ENCODE measurements around the gene ATP23. TPM values are rescaled to one million over a fixed set of nuclear protein-coding genes. Genes with fewer than 3 reads are reported as not detected.

Gene ATP23
- total and polyA plus RNA-seq, 10 of the 15 experiments (the other 5 are each of a cell fraction or from before 2014, with no cell fraction given) = 1.6 to 28.1 (median 15.1) TPM

DNA sequence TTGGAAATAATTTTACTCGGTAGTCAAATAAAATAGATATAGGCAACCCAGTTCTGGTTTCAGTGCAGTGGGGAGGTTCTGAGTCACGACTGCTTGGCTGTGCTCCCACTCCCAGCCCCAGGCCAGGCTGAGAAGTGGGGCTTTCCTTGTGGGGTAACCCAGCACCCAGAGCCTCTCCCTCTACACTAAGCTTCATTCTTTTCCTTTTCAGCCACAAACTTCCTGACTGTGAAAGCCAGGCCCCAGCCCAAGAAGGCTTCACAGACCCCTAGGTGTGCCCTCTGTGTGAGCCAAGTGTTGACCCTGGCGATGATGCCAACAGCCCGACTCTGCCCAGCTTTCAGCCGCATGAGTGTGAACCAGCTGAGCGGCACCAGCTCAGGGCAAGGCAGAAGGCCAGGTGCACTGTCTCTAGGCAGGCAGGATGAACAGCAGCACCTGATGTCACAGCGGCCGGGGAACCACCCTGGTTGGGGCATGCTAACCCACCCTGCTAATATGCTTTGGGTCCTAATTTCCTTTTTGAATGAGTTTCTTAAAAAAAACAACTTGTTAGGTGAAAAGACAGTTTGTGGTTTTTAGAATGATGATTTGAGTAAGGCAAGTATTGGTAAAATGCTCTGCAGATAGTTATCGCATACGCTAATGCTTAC lies 42.2 kb upstream of the ATP23 start (continued):
- TF ChIP-seq, protein P1, sequence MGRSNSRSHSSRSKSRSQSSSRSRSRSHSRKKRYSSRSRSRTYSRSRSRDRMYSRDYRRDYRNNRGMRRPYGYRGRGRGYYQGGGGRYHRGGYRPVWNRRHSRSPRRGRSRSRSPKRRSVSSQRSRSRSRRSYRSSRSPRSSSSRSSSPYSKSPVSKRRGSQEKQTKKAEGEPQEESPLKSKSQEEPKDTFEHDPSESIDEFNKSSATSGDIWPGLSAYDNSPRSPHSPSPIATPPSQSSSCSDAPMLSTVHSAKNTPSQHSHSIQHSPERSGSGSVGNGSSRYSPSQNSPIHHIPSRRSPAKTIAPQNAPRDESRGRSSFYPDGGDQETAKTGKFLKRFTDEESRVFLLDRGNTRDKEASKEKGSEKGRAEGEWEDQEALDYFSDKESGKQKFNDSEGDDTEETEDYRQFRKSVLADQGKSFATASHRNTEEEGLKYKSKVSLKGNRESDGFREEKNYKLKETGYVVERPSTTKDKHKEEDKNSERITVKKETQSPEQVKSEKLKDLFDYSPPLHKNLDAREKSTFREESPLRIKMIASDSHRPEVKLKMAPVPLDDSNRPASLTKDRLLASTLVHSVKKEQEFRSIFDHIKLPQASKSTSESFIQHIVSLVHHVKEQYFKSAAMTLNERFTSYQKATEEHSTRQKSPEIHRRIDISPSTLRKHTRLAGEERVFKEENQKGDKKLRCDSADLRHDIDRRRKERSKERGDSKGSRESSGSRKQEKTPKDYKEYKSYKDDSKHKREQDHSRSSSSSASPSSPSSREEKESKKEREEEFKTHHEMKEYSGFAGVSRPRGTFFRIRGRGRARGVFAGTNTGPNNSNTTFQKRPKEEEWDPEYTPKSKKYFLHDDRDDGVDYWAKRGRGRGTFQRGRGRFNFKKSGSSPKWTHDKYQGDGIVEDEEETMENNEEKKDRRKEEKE (IDR thresholded peaks at IDR 0.05) = no peak
- TF ChIP-seq RCOR1 (conservative IDR thresholded peaks at IDR 0.05; ENCODE audit: low read depth, low read length) (peak; percentile 86), NFYB (IDR thresholded peaks at IDR 0.05; ENCODE audit: insufficient read depth, low read depth, low read length) (no peak), FOXK2 (IDR thresholded peaks at IDR 0.05) (no peak), SUPT20H (IDR thresholded peaks at IDR 0.05; ENCODE audit: borderline replicate concordance, control insufficient read depth, low read depth, low read length) (no peak), ZNF687 (IDR thresholded peaks at IDR 0.05) (peak; percentile 73), BHLHE40 (IDR thresholded peaks at IDR 0.05; ENCODE audit: borderline replicate concordance in 1 of 2, low read depth in 2 of 2, low read length in 1 of 2) (peak; percentile 65 to 81; a peak in 3 of 4 replicates), TARDBP (IDR thresholded peaks at IDR 0.05; ENCODE audit: borderline replicate concordance) (no peak), RUNX3 (IDR thresholded peaks at IDR 0.05; ENCODE audit: low read length) (peak; percentile 87), ZNF384 (IDR thresholded peaks at IDR 0.05; ENCODE audit: borderline replicate concordance, low read depth, low read length) (peak; percentile 79), FOS (IDR thresholded peaks at IDR 0.05; ENCODE audit: borderline replicate concordance, extremely low read depth, insufficient read length) (no peak), RFX5 (IDR thresholded peaks at IDR 0.05; ENCODE audit: low read depth, low read length) (peak; percentile 37; the same call in 1 of the 2 replicates), CHD1 (IDR thresholded peaks at IDR 0.05; ENCODE audit: low read depth, low read length) (no peak), MTA3 (IDR thresholded peaks at IDR 0.05; ENCODE audit: borderline replicate concordance, low read length) (peak; percentile 97)
- TF ChIP-seq, protein P2, sequence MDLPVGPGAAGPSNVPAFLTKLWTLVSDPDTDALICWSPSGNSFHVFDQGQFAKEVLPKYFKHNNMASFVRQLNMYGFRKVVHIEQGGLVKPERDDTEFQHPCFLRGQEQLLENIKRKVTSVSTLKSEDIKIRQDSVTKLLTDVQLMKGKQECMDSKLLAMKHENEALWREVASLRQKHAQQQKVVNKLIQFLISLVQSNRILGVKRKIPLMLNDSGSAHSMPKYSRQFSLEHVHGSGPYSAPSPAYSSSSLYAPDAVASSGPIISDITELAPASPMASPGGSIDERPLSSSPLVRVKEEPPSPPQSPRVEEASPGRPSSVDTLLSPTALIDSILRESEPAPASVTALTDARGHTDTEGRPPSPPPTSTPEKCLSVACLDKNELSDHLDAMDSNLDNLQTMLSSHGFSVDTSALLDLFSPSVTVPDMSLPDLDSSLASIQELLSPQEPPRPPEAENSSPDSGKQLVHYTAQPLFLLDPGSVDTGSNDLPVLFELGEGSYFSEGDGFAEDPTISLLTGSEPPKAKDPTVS (IDR thresholded peaks at IDR 0.05; ENCODE audit: low read depth, low read length) = no peak
- TF ChIP-seq, protein P3, sequence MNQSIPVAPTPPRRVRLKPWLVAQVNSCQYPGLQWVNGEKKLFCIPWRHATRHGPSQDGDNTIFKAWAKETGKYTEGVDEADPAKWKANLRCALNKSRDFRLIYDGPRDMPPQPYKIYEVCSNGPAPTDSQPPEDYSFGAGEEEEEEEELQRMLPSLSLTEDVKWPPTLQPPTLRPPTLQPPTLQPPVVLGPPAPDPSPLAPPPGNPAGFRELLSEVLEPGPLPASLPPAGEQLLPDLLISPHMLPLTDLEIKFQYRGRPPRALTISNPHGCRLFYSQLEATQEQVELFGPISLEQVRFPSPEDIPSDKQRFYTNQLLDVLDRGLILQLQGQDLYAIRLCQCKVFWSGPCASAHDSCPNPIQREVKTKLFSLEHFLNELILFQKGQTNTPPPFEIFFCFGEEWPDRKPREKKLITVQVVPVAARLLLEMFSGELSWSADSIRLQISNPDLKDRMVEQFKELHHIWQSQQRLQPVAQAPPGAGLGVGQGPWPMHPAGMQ (IDR thresholded peaks at IDR 0.05; ENCODE audit: borderline replicate concordance) = no peak
